Measurements from ENCODE around the gene DDOST.
A peak's percentile ranks its signal among the peaks of the same experiment; 100 is the strongest.

The DDOST gene

GRCh38 chr1:20661207-20662109 lies at the start of gene DDOST:
Gene DDOST, minus strand, starts transcription at chr1:20661369. Its CDS starts 19 bp downstream, at chr1:20661350.
- Mint-ChIP-seq H3K9me3 (no peaks in the 10 kb centered on the region), H3K4me1 (peaks cover 49% of the 10 kb centered on the region), H3K36me3 (peaks cover 52% of the 10 kb centered on the region), H3K27ac (peak within 1 kb of the TSS; percentile 99), H3K4me3 (peak within 1 kb of the TSS; percentile 97)
- ATAC-seq = peak; percentile 98
- peak; percentile 82 to 95 for DNase-seq (ENCODE audit: low spot score in 2 of 2)

GRCh38 chr1:20710469-20711284 lies 49.5 kb upstream of the DDOST start:
- H3K9me3 Mint-ChIP-seq = no peaks in the 10 kb centered on the region
- H3K4me1 Mint-ChIP-seq = no peaks in the 10 kb centered on the region
- H3K36me3 Mint-ChIP-seq = no peaks in the 10 kb centered on the region
- no peak overlapping the region for H3K27ac Mint-ChIP-seq
- no peak overlapping the region for H3K4me3 Mint-ChIP-seq
- no peak for DNase-seq (ENCODE audit: low spot score in 2 of 2)
- no peak for ATAC-seq

- Mint-ChIP-seq H3K27ac (no peak overlapping the region), H3K4me3 (no peak overlapping the region), H3K4me1 (no peaks in the 10 kb centered on the region), H3K36me3 (no peaks in the 10 kb centered on the region), H3K9me3 (no peaks in the 10 kb centered on the region)
- peak; percentile 33 for ATAC-seq
- no peak for DNase-seq (ENCODE audit: low spot score in 2 of 2)
Observed at GRCh38 chr1:20709868-20710267, 48.7 kb upstream of the DDOST start.

- H3K9me3 Mint-ChIP-seq = no peaks in the 10 kb centered on the region
- no peak for ATAC-seq
- DNase-seq (ENCODE audit: low spot score in 2 of 2) = no peak
- H3K4me1 Mint-ChIP-seq = no peaks in the 10 kb centered on the region
- no peak overlapping the region for H3K4me3 Mint-ChIP-seq
- no peak overlapping the region for H3K27ac Mint-ChIP-seq
- no peaks in the 10 kb centered on the region for H3K36me3 Mint-ChIP-seq
Observed at GRCh38 chr1:20708891-20709290, 47.7 kb upstream of the DDOST start.

- Mint-ChIP-seq H3K36me3 (no peaks in the 10 kb centered on the region), H3K4me1 (no peaks in the 10 kb centered on the region), H3K9me3 (no peaks in the 10 kb centered on the region), H3K4me3 (no peak overlapping the region), H3K27ac (no peak overlapping the region)
- no peak for ATAC-seq
- no peak for DNase-seq (ENCODE audit: low spot score in 2 of 2)
Observed at GRCh38 chr1:20708057-20708456, 46.9 kb upstream of the DDOST start.

DNA sequence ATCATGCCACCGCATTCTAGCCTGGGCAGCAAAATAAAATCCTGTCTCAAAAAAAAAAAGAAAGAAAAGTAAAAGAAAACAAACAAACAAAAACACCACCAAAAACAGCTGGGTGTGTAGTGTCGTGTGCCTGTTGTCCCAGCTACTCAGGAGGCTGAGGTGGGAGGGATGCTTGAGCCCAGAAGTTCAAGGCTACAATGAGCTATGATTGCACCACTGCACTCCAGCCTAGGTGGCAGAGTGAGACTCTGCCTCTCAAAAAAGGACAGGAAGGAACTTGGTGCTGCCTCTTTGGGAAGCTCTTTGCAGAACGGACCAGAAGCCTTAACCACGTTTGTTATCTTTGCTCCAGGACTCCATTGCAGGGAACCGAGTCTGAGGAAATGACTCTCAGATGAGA lies 45.7 kb upstream of the DDOST start:
- Mint-ChIP-seq H3K9me3 (no peaks in the 10 kb centered on the region), H3K4me1 (no peaks in the 10 kb centered on the region), H3K36me3 (no peaks in the 10 kb centered on the region), H3K27ac (no peak overlapping the region), H3K4me3 (no peak overlapping the region)
- no peak for DNase-seq (ENCODE audit: low spot score in 2 of 2)
- ATAC-seq = no peak

- Mint-ChIP-seq H3K27ac (no peak overlapping the region), H3K36me3 (no peaks in the 10 kb centered on the region), H3K9me3 (no peaks in the 10 kb centered on the region), H3K4me1 (no peaks in the 10 kb centered on the region), H3K4me3 (no peak overlapping the region)
- DNase-seq (ENCODE audit: low spot score in 2 of 2) (no peak), ATAC-seq (no peak)
Observed at GRCh38 chr1:20705203-20705755, 44.1 kb upstream of the DDOST start.

DNA sequence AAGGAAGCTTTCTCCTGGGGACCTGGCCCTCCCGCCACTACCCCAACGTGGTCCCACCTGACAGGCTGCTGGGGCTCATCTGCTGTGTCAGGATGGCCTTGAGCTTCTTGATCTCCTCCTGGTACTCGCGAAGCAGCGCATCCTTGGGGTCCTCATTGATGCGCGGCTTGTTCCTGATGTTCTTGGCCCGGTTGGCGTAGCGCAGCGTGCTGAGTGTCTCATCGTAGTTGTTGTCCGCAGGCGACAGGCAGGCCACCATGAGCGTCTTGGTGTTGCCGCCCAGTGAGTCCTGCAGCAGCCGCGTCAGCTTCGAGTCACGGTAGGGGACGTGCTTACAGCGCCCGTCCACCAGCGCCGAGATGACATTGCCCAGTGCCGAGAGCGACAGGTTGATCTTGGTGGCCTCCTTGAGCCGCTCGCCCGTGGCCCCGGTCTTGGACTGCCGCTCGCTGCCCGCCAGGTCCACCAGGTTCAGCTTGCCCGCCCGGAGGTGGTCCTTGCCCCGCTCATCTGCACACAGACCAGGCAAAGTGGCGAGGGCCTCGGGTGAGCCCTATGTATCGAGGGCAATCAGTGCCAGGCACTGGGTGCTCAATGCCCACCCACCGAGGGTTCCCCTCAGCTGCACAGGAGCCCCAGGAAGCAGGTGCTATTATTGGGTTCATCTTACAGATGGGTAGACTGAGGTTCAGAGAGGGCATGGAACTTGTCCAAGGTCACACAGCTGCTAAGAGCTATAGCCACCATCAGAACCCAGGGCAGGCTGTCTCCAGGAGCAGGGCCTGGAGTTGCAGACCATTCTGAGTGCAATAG lies 43.4 kb upstream of the DDOST start:
- DNase-seq (ENCODE audit: low spot score in 2 of 2) (no peak), ATAC-seq (no peak)
- no peaks in the 10 kb centered on the region for H3K9me3 Mint-ChIP-seq
- H3K36me3 Mint-ChIP-seq = no peaks in the 10 kb centered on the region
- no peaks in the 10 kb centered on the region for H3K4me1 Mint-ChIP-seq
- no peak overlapping the region for H3K27ac Mint-ChIP-seq
- no peak overlapping the region for H3K4me3 Mint-ChIP-seq

GRCh38 chr1:20703124-20703756 lies 42.1 kb upstream of the DDOST start:
- no peak overlapping the region for H3K4me3 Mint-ChIP-seq
- H3K4me1 Mint-ChIP-seq = no peaks in the 10 kb centered on the region
- no peak for ATAC-seq
- H3K36me3 Mint-ChIP-seq = no peaks in the 10 kb centered on the region
- H3K9me3 Mint-ChIP-seq = no peaks in the 10 kb centered on the region
- DNase-seq (ENCODE audit: low spot score in 2 of 2) = no peak
- no peak overlapping the region for H3K27ac Mint-ChIP-seq

GRCh38 chr1:20702416-20702815 lies 41.2 kb upstream of the DDOST start:
- H3K9me3 Mint-ChIP-seq = no peaks in the 10 kb centered on the region
- no peaks in the 10 kb centered on the region for H3K4me1 Mint-ChIP-seq
- DNase-seq (ENCODE audit: low spot score in 2 of 2) (no peak), ATAC-seq (no peak)
- no peak overlapping the region for H3K4me3 Mint-ChIP-seq
- no peaks in the 10 kb centered on the region for H3K36me3 Mint-ChIP-seq
- no peak overlapping the region for H3K27ac Mint-ChIP-seq

GRCh38 chr1:20701847-20702246 lies 40.7 kb upstream of the DDOST start:
- H3K4me3 Mint-ChIP-seq = no peak overlapping the region
- H3K9me3 Mint-ChIP-seq = no peaks in the 10 kb centered on the region
- ATAC-seq (no peak), DNase-seq (ENCODE audit: low spot score in 2 of 2) (no peak)
- H3K36me3 Mint-ChIP-seq = no peaks in the 10 kb centered on the region
- no peak overlapping the region for H3K27ac Mint-ChIP-seq
- H3K4me1 Mint-ChIP-seq = peaks cover 3% of the 10 kb centered on the region

GRCh38 chr1:20701446-20701845 lies 40.3 kb upstream of the DDOST start:
- ATAC-seq = no peak
- Mint-ChIP-seq H3K9me3 (no peaks in the 10 kb centered on the region), H3K36me3 (no peaks in the 10 kb centered on the region), H3K27ac (no peak overlapping the region), H3K4me3 (no peak overlapping the region), H3K4me1 (peaks cover 7% of the 10 kb centered on the region)
- DNase-seq (ENCODE audit: low spot score in 2 of 2) = no peak

- Mint-ChIP-seq H3K36me3 (no peaks in the 10 kb centered on the region), H3K27ac (no peak overlapping the region), H3K4me1 (peaks cover 14% of the 10 kb centered on the region), H3K9me3 (no peaks in the 10 kb centered on the region), H3K4me3 (no peak overlapping the region)
- no peak for ATAC-seq
- DNase-seq (ENCODE audit: low spot score in 2 of 2) = no peak
Observed at GRCh38 chr1:20700636-20701215, 39.6 kb upstream of the DDOST start.

- Mint-ChIP-seq H3K27ac (no peak overlapping the region), H3K9me3 (no peaks in the 10 kb centered on the region), H3K4me3 (no peak overlapping the region), H3K4me1 (peaks cover 14% of the 10 kb centered on the region), H3K36me3 (no peaks in the 10 kb centered on the region)
- DNase-seq (ENCODE audit: low spot score in 2 of 2) = no peak
- ATAC-seq = no peak
Observed at GRCh38 chr1:20699558-20699957, 38.4 kb upstream of the DDOST start.
